DND-41 (cell line): ENCODE measurements around the gene LRRN2.
A peak's percentile ranks its signal among the peaks of the same experiment; 100 is the strongest.

Experiments used
- ATAC-seq: fragments of 200-7000 bp; cut with Tn5 transposase; 3 replicates; pipeline ENCODE4 v1.9.1; 2021; ENCODE audit warnings: low read depth; ENCODE audit not compliant: insufficient read depth
- DNase-seq: peaks from one replicate; pipeline ENCODE4 v3.0.0-alpha.2; 2020
- H2AFZ ChIP-seq: 2 replicates; pipeline ENCODE4 v1.6.0; 2012; ENCODE audit warnings: low read depth, low read length
- H3K27ac ChIP-seq: 2 replicates; pipeline ENCODE4 v1.5.1; 2012; ENCODE audit warnings: low read length, inconsistent platforms
- H3K27me3 ChIP-seq: fragments of 200-600 bp; sonication (generic); 2 replicates; pipeline ENCODE4 v1.6.0; 2012; ENCODE audit warnings: low read length, mild to moderate bottlenecking, inconsistent platforms; ENCODE audit not compliant: insufficient read depth, poor library complexity
- H3K36me3 ChIP-seq: 2 replicates; pipeline ENCODE4 v1.5.1; 2012; ENCODE audit warnings: low read length, inconsistent platforms; ENCODE audit not compliant: insufficient read depth
- H3K4me1 ChIP-seq: 2 replicates; pipeline ENCODE4 v1.5.1; 2012; ENCODE audit warnings: mild to moderate bottlenecking, low read length; ENCODE audit not compliant: insufficient read depth
- H3K4me2 ChIP-seq: 2 replicates; pipeline ENCODE4 v1.6.0; 2012; ENCODE audit warnings: mild to moderate bottlenecking, moderate library complexity, low read length, inconsistent platforms; ENCODE audit not compliant: insufficient read depth
- H3K4me3 ChIP-seq, 2 experiments: fragments of 200-600 bp in 1 of 2; shearing (Covaris generic) in 1 of 2; 2 replicates each; pipeline ENCODE4 v1.5.1; 2012 to 2016; ENCODE audit warnings: inconsistent platforms in 2 of 2, low read length in 2 of 2, mild to moderate bottlenecking in 2 of 2, low read depth in 1 of 2, moderate library complexity in 1 of 2
- H3K79me2 ChIP-seq: 2 replicates; pipeline ENCODE4 v1.6.0; 2012; ENCODE audit warnings: low read length, inconsistent platforms; ENCODE audit not compliant: insufficient read depth
- H3K9ac ChIP-seq: 2 replicates; pipeline ENCODE4 v1.6.0; 2012; ENCODE audit warnings: low read depth, mild to moderate bottlenecking, inconsistent platforms, low read length, moderate library complexity
- H3K9me3 ChIP-seq: 2 replicates; pipeline ENCODE4 v1.5.1; 2012; ENCODE audit warnings: low read length, moderate library complexity, mild to moderate bottlenecking, inconsistent platforms; ENCODE audit not compliant: insufficient read depth, severe bottlenecking
- H4K20me1 ChIP-seq: 2 replicates; pipeline ENCODE4 v1.6.0; 2012; ENCODE audit warnings: low read length; ENCODE audit not compliant: insufficient read depth
- CTCF ChIP-seq: IDR thresholded peaks from 2 replicates; pipeline ENCODE4 v1.5.1; 2012; ENCODE audit warnings: borderline replicate concordance, low read length, moderate library complexity, mild to moderate bottlenecking; ENCODE audit not compliant: poor library complexity, severe bottlenecking; ENCODE audit errors: extremely low read depth
- EZH2 ChIP-seq: IDR thresholded peaks from 3 replicates; pipeline ENCODE4 v1.6.1; 2012; ENCODE audit warnings: borderline replicate concordance, low read depth, mild to moderate bottlenecking, moderate library complexity, low read length, inconsistent platforms; ENCODE audit not compliant: severe bottlenecking

The LRRN2 gene

GRCh38 chr1:204579681-204580080 lies 105.9 kb downstream of the LRRN2 start:
- Histone ChIP-seq H3K27ac (no peak overlapping the region), H3K4me1 (peaks cover 18% of the 10 kb centered on the region), H3K4me3 (no peak overlapping the region), H2AFZ (no peak overlapping the region), H4K20me1 (no peaks in the 10 kb centered on the region), H3K9me3 (no peaks in the 10 kb centered on the region), H3K79me2 (no peaks in the 10 kb centered on the region), H3K9ac (no peak overlapping the region), H3K4me2 (no peak overlapping the region; the same call in 1 of the 2 replicates), H3K27me3 (no peaks in the 10 kb centered on the region), H3K36me3 (no peaks in the 10 kb centered on the region)
- TF ChIP-seq CTCF (no peak), EZH2 (no peak)
- ATAC-seq: no peak
- DNase-seq: no peak

GRCh38 chr1:204578867-204579664 lies 106.5 kb downstream of the LRRN2 start:
- TF ChIP-seq CTCF: no peak
- Histone ChIP-seq H3K9me3 (no peaks in the 10 kb centered on the region), H3K36me3 (no peaks in the 10 kb centered on the region), H2AFZ (peak overlapping the region; percentile 49; the same call in 1 of the 2 replicates), H3K4me1 (peaks cover 18% of the 10 kb centered on the region), H3K27me3 (no peaks in the 10 kb centered on the region), H3K4me3 (peak overlapping the region in 1 of 2 experiments; percentile 29; a peak in 1 of 4 replicates), H3K4me2 (peak overlapping the region; percentile 51), H4K20me1 (no peaks in the 10 kb centered on the region), H3K9ac (peak overlapping the region; percentile 25), H3K79me2 (no peaks in the 10 kb centered on the region), H3K27ac (peak overlapping the region; percentile 67)
- DNase-seq: peak; percentile 58
- peak; percentile 86 for ATAC-seq

- DNase-seq (no peak), ATAC-seq (no peak)
- TF ChIP-seq EZH2 (no peak), CTCF (no peak)
- Histone ChIP-seq H3K36me3 (no peaks in the 10 kb centered on the region), H3K27me3 (no peaks in the 10 kb centered on the region), H4K20me1 (no peaks in the 10 kb centered on the region), H3K4me2 (peak overlapping the region; percentile 51), H3K27ac (peak overlapping the region; percentile 67), H3K4me3 (no peak overlapping the region), H3K79me2 (no peaks in the 10 kb centered on the region), H3K9ac (peak overlapping the region; percentile 25; the same call in 1 of the 2 replicates), H3K4me1 (peaks cover 18% of the 10 kb centered on the region), H2AFZ (peak overlapping the region; percentile 27; the same call in 1 of the 2 replicates), H3K9me3 (no peaks in the 10 kb centered on the region)
Measured at GRCh38 chr1:204577794-204578478, 107.6 kb downstream of the LRRN2 start.
